ENCODE measurements around the gene GRIP2.

GRIP2 gene

GRCh38 chr3:14548321-14548729 is 8.2 kb upstream of the GRIP2 start:
- DNase-seq (ENCODE audit: low read depth) = peak; percentile 81
- H3K4me3 ChIP-seq (ENCODE audit: low read depth, low read length) = no peak overlapping the region
- peak; percentile 90 for TF ChIP-seq CTCF (conservative IDR thresholded peaks at IDR 0.05; ENCODE audit: low read depth, low read length)

GRCh38 chr3:14547693-14548092 is 7.6 kb upstream of the GRIP2 start:
- DNase-seq (ENCODE audit: low read depth) = no peak
- no peak for TF ChIP-seq CTCF (conservative IDR thresholded peaks at IDR 0.05; ENCODE audit: low read depth, low read length)
- H3K4me3 ChIP-seq (ENCODE audit: low read depth, low read length) = no peak overlapping the region

GRCh38 chr3:14546041-14546440 is 5.9 kb upstream of the GRIP2 start:
- no peak for TF ChIP-seq CTCF (conservative IDR thresholded peaks at IDR 0.05; ENCODE audit: low read depth, low read length)
- DNase-seq (ENCODE audit: low read depth) = no peak
- no peak overlapping the region for H3K4me3 ChIP-seq (ENCODE audit: low read depth, low read length)

GRCh38 chr3:14545251-14545635 is 5.1 kb upstream of the GRIP2 start:
- H3K4me3 ChIP-seq (ENCODE audit: low read depth, low read length) = no peak overlapping the region
- no peak for TF ChIP-seq CTCF (conservative IDR thresholded peaks at IDR 0.05; ENCODE audit: low read depth, low read length)
- DNase-seq (ENCODE audit: low read depth) = no peak

- no peak for DNase-seq (ENCODE audit: low read depth)
- H3K4me3 ChIP-seq (ENCODE audit: low read depth, low read length) = no peak overlapping the region
- no peak for TF ChIP-seq CTCF (conservative IDR thresholded peaks at IDR 0.05; ENCODE audit: low read depth, low read length)
Observed at GRCh38 chr3:14544282-14545250, 4.4 kb upstream of the GRIP2 start.

GRCh38 chr3:14543446-14543845 is 3.3 kb upstream of the GRIP2 start:
- no peak for DNase-seq (ENCODE audit: low read depth)
- H3K4me3 ChIP-seq (ENCODE audit: low read depth, low read length) = no peak overlapping the region
- no peak for TF ChIP-seq CTCF (conservative IDR thresholded peaks at IDR 0.05; ENCODE audit: low read depth, low read length)

- no peak overlapping the region for H3K4me3 ChIP-seq (ENCODE audit: low read depth, low read length)
- no peak for DNase-seq (ENCODE audit: low read depth)
- no peak for TF ChIP-seq CTCF (conservative IDR thresholded peaks at IDR 0.05; ENCODE audit: low read depth, low read length)
Observed at GRCh38 chr3:14542656-14543055, 2.5 kb upstream of the GRIP2 start.

Measured in choroid plexus epithelial cell (primary cell).